ENCODE measurements around the gene UBP1. TPM values are rescaled to one million over a fixed set of nuclear protein-coding genes. Genes with fewer than 3 reads are reported as not detected.

Gene UBP1
- total RNA-seq, 1 experiment from 2014 or later: 68.3 TPM

GRCh38 chr3:33482111-33482521 is 41.9 kb upstream of the UBP1 start:
- no peak for DNase-seq
- Mint-ChIP-seq H3K9me3 (ENCODE audit: low read depth, unreplicated experiment) (peaks cover 3% of the 10 kb centered on the region), H3K36me3 (ENCODE audit: insufficient read depth, unreplicated experiment) (no peaks in the 10 kb centered on the region), H3K27me3 (ENCODE audit: unreplicated experiment) (no peaks in the 10 kb centered on the region), H3K27ac (ENCODE audit: unreplicated experiment) (no peak overlapping the region), H3K4me3 (ENCODE audit: low read depth, unreplicated experiment) (no peak overlapping the region), H3K4me1 (ENCODE audit: low read depth, unreplicated experiment) (peaks cover 7% of the 10 kb centered on the region)
- TF ChIP-seq, protein P1, sequence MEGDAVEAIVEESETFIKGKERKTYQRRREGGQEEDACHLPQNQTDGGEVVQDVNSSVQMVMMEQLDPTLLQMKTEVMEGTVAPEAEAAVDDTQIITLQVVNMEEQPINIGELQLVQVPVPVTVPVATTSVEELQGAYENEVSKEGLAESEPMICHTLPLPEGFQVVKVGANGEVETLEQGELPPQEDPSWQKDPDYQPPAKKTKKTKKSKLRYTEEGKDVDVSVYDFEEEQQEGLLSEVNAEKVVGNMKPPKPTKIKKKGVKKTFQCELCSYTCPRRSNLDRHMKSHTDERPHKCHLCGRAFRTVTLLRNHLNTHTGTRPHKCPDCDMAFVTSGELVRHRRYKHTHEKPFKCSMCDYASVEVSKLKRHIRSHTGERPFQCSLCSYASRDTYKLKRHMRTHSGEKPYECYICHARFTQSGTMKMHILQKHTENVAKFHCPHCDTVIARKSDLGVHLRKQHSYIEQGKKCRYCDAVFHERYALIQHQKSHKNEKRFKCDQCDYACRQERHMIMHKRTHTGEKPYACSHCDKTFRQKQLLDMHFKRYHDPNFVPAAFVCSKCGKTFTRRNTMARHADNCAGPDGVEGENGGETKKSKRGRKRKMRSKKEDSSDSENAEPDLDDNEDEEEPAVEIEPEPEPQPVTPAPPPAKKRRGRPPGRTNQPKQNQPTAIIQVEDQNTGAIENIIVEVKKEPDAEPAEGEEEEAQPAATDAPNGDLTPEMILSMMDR (IDR thresholded peaks at IDR 0.05; ENCODE audit: unreplicated experiment): no peak
- intact Hi-C loops (cut with micrococcal nuclease; ENCODE audit: unreplicated experiment): loop anchor here (5.0 kb wide), 1 partner anchor 40 kb away; the partner anchor contains the start of gene UBP1
- CTCF ChIA-PET: interaction anchor here (0.6 kb wide), 1 partner anchor 92 kb away, joined by 5 read pairs; no protein-coding TSS in a partner anchor
- no TSS peak for BruUV-seq (replicated peaks)

GRCh38 chr3:33474896-33475295 is 34.7 kb upstream of the UBP1 start:
- no TSS peak for BruUV-seq (replicated peaks)
- Mint-ChIP-seq H3K27me3 (ENCODE audit: unreplicated experiment) (no peaks in the 10 kb centered on the region), H3K9me3 (ENCODE audit: low read depth, unreplicated experiment) (no peaks in the 10 kb centered on the region), H3K4me3 (ENCODE audit: low read depth, unreplicated experiment) (no peak overlapping the region), H3K27ac (ENCODE audit: unreplicated experiment) (no peak overlapping the region), H3K36me3 (ENCODE audit: insufficient read depth, unreplicated experiment) (no peaks in the 10 kb centered on the region), H3K4me1 (ENCODE audit: low read depth, unreplicated experiment) (no peaks in the 10 kb centered on the region)
- intact Hi-C loops (cut with micrococcal nuclease; ENCODE audit: unreplicated experiment): no loop called here
- CTCF ChIA-PET: interaction anchor here (1.0 kb wide), 1 partner anchor 14 kb away, joined by 4 read pairs; no protein-coding TSS in a partner anchor
- no peak for DNase-seq
- TF ChIP-seq, protein P1 (IDR thresholded peaks at IDR 0.05; ENCODE audit: unreplicated experiment): no peak

DNA sequence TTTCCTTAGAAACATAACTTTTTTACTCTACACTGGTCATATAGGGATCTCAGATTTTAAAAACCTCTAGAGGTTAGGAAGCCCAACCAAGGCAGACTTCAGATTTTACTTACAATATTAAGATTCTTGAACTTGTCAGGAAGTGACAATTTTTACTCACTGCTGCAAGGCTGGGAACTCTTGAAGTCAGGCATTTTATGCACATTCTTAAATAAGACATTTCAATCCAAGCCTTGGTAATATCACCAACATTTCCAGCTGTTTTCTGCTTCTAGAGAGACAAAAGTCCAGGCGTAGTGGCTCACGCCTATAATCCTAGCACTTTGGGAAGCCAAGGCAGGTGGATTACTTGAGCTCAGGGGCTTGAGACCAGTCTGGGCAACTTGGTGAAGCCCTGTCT is 33.6 kb upstream of the UBP1 start:
- Mint-ChIP-seq H3K36me3 (ENCODE audit: insufficient read depth, unreplicated experiment) (no peaks in the 10 kb centered on the region), H3K4me1 (ENCODE audit: low read depth, unreplicated experiment) (no peaks in the 10 kb centered on the region), H3K4me3 (ENCODE audit: low read depth, unreplicated experiment) (no peak overlapping the region), H3K27ac (ENCODE audit: unreplicated experiment) (no peak overlapping the region), H3K9me3 (ENCODE audit: low read depth, unreplicated experiment) (no peaks in the 10 kb centered on the region), H3K27me3 (ENCODE audit: unreplicated experiment) (no peaks in the 10 kb centered on the region)
- TF ChIP-seq, protein P1 (IDR thresholded peaks at IDR 0.05; ENCODE audit: unreplicated experiment): no peak
- CTCF ChIA-PET: interaction anchor here (0.7 kb wide), 1 partner anchor 12 kb away, joined by 3 read pairs; no protein-coding TSS in a partner anchor
- no peak for DNase-seq
- intact Hi-C loops (cut with micrococcal nuclease; ENCODE audit: unreplicated experiment): no loop called here
- no TSS peak for BruUV-seq (replicated peaks)

DNA sequence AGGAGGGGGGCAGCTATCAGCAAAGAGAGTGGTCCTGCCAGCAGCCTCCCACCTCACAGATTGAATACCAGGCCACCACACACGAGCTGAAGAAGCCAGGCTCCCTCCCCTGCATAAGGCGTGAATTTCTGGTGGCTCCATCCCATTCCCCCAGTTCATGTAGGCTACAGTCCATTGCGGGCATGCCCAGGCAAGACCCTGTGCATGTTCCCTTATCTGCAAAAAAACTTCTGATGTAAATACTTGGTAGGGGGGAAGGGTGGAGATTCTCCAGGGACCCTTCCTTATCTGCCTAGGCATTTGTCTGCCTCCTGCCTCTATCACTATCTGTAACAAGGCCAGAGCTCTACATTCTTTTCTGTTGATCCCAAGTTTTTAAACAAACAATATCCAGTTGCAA is 27.6 kb upstream of the UBP1 start:
- no peak for DNase-seq
- Mint-ChIP-seq H3K27me3 (ENCODE audit: unreplicated experiment) (no peaks in the 10 kb centered on the region), H3K4me1 (ENCODE audit: low read depth, unreplicated experiment) (no peaks in the 10 kb centered on the region), H3K36me3 (ENCODE audit: insufficient read depth, unreplicated experiment) (no peaks in the 10 kb centered on the region), H3K9me3 (ENCODE audit: low read depth, unreplicated experiment) (peaks cover 6% of the 10 kb centered on the region), H3K4me3 (ENCODE audit: low read depth, unreplicated experiment) (no peak overlapping the region), H3K27ac (ENCODE audit: unreplicated experiment) (no peak overlapping the region)
- CTCF ChIA-PET: no interaction called here
- no TSS peak for BruUV-seq (replicated peaks)
- TF ChIP-seq, protein P1 (IDR thresholded peaks at IDR 0.05; ENCODE audit: unreplicated experiment): no peak
- intact Hi-C loops (cut with micrococcal nuclease; ENCODE audit: unreplicated experiment): no loop called here
